Measurements from ENCODE around the gene PLA2G2A.
"Not testable (repeated sequence)": the region's sequence is repeated elsewhere in the genome, so short reads cannot be mapped to it uniquely, and the experiment has no call there.

Gene PLA2G2A

DNA sequence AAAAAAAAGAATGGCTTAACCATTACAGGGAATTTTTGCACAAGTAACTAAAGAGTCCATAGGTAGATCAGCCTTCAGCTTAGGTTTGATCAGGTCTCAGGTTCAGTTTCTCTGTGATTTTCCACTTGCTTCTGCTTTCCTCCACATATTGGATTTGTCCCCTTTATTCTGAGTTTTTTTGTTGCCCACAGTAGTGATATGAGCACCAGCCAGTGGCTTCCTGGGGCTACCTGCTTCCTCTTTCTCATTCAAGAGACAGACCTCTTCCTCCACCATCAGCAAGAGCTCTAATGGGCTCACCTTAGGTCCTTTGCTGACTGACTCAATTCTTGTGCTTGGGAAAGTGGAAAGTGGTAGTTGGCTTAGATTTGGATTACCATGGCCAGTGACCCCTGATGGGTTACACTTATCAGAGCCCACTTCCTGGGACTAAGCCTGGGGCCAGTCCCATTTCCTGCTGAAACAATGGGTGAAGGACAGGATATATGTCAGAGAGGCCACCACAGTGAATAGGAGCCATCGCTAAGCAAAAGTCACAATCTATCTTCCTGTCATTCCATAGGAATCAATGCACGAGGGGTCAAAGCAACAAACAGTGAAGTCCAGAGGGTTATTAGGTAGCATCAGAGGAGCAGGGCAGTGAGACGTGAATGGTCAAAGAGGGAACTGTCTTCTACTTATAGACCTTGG, 43.2 kb downstream of the PLA2G2A start:
- Histone ChIP-seq H3K4me3 (ENCODE audit: low read depth, low read length) (no peak overlapping the region), H3K9me3 (ENCODE audit: severe bottlenecking) (no peaks in the 10 kb centered on the region), H3K27me3 (ENCODE audit: insufficient read depth, low read depth, severe bottlenecking) (no peaks in the 10 kb centered on the region), H3K27ac (no peak overlapping the region), H3K36me3 (no peaks in the 10 kb centered on the region)
- TF ChIP-seq CTCF (IDR thresholded peaks at IDR 0.05; ENCODE audit: low read depth, low read length): no peak
- no peak for DNase-seq

DNA sequence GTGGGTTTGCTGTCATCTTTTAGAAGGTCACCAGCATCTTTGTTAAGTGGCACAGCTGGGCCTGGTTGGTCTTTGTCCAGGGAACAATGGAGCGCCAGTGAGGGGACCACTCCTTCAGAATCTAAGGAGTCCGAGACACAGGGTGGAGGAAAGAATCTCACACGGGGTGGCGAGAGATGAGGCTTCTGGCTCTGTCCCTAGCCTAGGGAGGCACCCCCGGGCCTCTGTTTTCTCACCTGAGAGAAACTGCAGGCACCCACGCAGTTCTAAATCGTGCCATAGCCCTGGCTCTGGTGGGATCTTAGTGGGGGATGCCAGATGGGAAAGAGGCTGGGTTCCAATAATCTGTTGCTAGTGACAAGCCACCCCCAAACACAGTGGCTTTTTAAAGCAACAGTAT, 45.1 kb downstream of the PLA2G2A start:
- Histone ChIP-seq H3K36me3 (no peaks in the 10 kb centered on the region), H3K4me3 (ENCODE audit: low read depth, low read length) (no peak overlapping the region), H3K27me3 (ENCODE audit: insufficient read depth, low read depth, severe bottlenecking) (no peaks in the 10 kb centered on the region), H3K9me3 (ENCODE audit: severe bottlenecking) (no peaks in the 10 kb centered on the region), H3K27ac (no peak overlapping the region)
- no peak for TF ChIP-seq CTCF (IDR thresholded peaks at IDR 0.05; ENCODE audit: low read depth, low read length)
- no peak for DNase-seq

DNA sequence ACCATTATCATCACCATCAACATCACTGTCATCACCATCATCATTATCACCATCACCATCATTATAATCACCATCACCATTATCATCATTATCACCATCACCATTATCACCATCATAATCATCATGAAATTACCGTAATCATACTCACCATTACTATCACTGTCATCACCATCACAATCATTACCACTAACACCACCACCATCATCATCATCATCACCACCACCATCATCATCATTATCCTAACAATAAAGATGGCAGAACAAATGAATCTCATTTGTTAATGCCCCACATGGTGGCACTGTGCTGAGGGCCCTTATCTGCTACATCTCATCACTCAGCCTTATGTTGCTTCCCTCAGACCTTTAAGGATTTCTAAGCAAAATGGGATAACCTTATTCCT, 46.6 kb downstream of the PLA2G2A start:
- TF ChIP-seq CTCF (IDR thresholded peaks at IDR 0.05; ENCODE audit: low read depth, low read length): no peak

DNA sequence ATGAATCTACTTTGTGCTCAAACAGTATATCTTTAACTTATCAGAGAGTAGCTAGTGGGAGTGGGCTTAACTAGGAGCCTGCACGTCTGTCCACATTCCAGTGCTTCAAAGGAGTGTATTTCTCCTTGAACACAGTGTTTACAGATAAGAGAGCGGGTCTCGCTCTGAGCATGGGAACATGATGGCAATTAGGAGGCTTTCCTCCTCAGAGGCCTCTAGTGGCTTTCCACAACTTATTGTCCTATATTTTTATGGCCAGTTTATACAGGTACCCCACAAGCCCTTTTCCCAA, 52.3 kb downstream of the PLA2G2A start:
- not testable (repeated sequence) for H3K4me3 ChIP-seq (ENCODE audit: low read depth, low read length); H3K27ac ChIP-seq; DNase-seq; H3K27me3 ChIP-seq (ENCODE audit: insufficient read depth, low read depth, severe bottlenecking); H3K9me3 ChIP-seq (ENCODE audit: severe bottlenecking); H3K36me3 ChIP-seq

More for the DNA sequence above, 46.6 kb downstream of the PLA2G2A start:
- no peak overlapping the region for H3K27ac ChIP-seq
- no peaks in the 10 kb centered on the region for H3K9me3 ChIP-seq (ENCODE audit: severe bottlenecking)
- H3K36me3 ChIP-seq: no peaks in the 10 kb centered on the region
- no peaks in the 10 kb centered on the region for H3K27me3 ChIP-seq (ENCODE audit: insufficient read depth, low read depth, severe bottlenecking)
- DNase-seq: no peak
- no peak overlapping the region for H3K4me3 ChIP-seq (ENCODE audit: low read depth, low read length)

GRCh38 chr1:19926296-19927129, 52.9 kb downstream of the PLA2G2A start:
- H3K4me3 ChIP-seq (ENCODE audit: low read depth, low read length): no peak overlapping the region
- H3K9me3 ChIP-seq (ENCODE audit: severe bottlenecking): no peaks in the 10 kb centered on the region
- TF ChIP-seq CTCF (IDR thresholded peaks at IDR 0.05; ENCODE audit: low read depth, low read length): no peak
- DNase-seq: no peak
- H3K27ac ChIP-seq: no peak overlapping the region
- no peaks in the 10 kb centered on the region for H3K27me3 ChIP-seq (ENCODE audit: insufficient read depth, low read depth, severe bottlenecking)
- no peaks in the 10 kb centered on the region for H3K36me3 ChIP-seq

All from WERI-Rb-1 (cell line).